ENCODE data around the gene DYRK2. TPM values are rescaled to one million over a fixed set of nuclear protein-coding genes. Genes with fewer than 3 reads are reported as not detected.
A peak's percentile ranks its signal among the peaks of the same experiment; 100 is the strongest.

The DYRK2 gene
- total and polyA plus RNA-seq, 2 experiments from 2014 or later, result 7.1 to 34.1 TPM

GRCh38 chr12:67632005-67632404, 16.5 kb upstream of the DYRK2 start:
- Histone ChIP-seq H4K20me1 (replicated peaks; ENCODE audit: insufficient read depth) (no peaks in the 10 kb centered on the region), H3K4me2 (no peak overlapping the region), H3K4me1 (ENCODE audit: insufficient read depth) (peaks cover 36% of the 10 kb centered on the region), H3K27ac (ENCODE audit: low read depth) (no peak overlapping the region), H2AFZ (no peak overlapping the region; the same call in 1 of the 2 replicates), H3K9me2 (ENCODE audit: insufficient read depth) (no peaks in the 10 kb centered on the region), H3K79me2 (replicated peaks; ENCODE audit: insufficient read depth) (no peaks in the 10 kb centered on the region), H3K27me3 (ENCODE audit: insufficient read depth) (no peaks in the 10 kb centered on the region), H3K36me3 (ENCODE audit: insufficient read depth) (no peaks in the 10 kb centered on the region), H3K4me3 (no peak overlapping the region), H3F3A (replicated peaks; ENCODE audit: low read depth) (no peaks in the 10 kb centered on the region)
- Mint-ChIP-seq H3K9me3 (no peaks in the 10 kb centered on the region), H3K27ac (no peak overlapping the region), H3K4me1 (peaks cover 50% of the 10 kb centered on the region), H3K4me3 (no peak overlapping the region), H3K27me3 (ENCODE audit: insufficient read depth, low read depth, poor library complexity) (peaks cover 8% of the 10 kb centered on the region), H3K36me3 (ENCODE audit: low read depth) (no peaks in the 10 kb centered on the region)
- ATAC-seq (peak; percentile 18; the same call in 1 of the 3 replicates), DNase-seq (ENCODE audit: low spot score) (no peak)
- TF ChIP-seq NANOG (IDR thresholded peaks at IDR 0.05; ENCODE audit: borderline replicate concordance) (no peak), JUNB (IDR thresholded peaks at IDR 0.05; ENCODE audit: unreplicated experiment) (no peak), ZNF114 (CRISPR knock-in tag; IDR thresholded peaks at IDR 0.05) (no peak), ETS1 (IDR thresholded peaks at IDR 0.05) (no peak), EZH2phosphoT487 (IDR thresholded peaks at IDR 0.05; ENCODE audit: unreplicated experiment) (no peak), POLR2AphosphoS5 (IDR thresholded peaks at IDR 0.05; ENCODE audit: low read depth) (no peak), EZH2 (IDR thresholded peaks at IDR 0.05; ENCODE audit: low read depth, unreplicated experiment) (no peak), STAT1 (IDR thresholded peaks at IDR 0.05; ENCODE audit: unreplicated experiment) (no peak)
- TF ChIP-seq, protein P1, sequence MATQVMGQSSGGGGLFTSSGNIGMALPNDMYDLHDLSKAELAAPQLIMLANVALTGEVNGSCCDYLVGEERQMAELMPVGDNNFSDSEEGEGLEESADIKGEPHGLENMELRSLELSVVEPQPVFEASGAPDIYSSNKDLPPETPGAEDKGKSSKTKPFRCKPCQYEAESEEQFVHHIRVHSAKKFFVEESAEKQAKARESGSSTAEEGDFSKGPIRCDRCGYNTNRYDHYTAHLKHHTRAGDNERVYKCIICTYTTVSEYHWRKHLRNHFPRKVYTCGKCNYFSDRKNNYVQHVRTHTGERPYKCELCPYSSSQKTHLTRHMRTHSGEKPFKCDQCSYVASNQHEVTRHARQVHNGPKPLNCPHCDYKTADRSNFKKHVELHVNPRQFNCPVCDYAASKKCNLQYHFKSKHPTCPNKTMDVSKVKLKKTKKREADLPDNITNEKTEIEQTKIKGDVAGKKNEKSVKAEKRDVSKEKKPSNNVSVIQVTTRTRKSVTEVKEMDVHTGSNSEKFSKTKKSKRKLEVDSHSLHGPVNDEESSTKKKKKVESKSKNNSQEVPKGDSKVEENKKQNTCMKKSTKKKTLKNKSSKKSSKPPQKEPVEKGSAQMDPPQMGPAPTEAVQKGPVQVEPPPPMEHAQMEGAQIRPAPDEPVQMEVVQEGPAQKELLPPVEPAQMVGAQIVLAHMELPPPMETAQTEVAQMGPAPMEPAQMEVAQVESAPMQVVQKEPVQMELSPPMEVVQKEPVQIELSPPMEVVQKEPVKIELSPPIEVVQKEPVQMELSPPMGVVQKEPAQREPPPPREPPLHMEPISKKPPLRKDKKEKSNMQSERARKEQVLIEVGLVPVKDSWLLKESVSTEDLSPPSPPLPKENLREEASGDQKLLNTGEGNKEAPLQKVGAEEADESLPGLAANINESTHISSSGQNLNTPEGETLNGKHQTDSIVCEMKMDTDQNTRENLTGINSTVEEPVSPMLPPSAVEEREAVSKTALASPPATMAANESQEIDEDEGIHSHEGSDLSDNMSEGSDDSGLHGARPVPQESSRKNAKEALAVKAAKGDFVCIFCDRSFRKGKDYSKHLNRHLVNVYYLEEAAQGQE (IDR thresholded peaks at IDR 0.05; ENCODE audit: unreplicated experiment), result no peak
- TF ChIP-seq, protein P2, sequence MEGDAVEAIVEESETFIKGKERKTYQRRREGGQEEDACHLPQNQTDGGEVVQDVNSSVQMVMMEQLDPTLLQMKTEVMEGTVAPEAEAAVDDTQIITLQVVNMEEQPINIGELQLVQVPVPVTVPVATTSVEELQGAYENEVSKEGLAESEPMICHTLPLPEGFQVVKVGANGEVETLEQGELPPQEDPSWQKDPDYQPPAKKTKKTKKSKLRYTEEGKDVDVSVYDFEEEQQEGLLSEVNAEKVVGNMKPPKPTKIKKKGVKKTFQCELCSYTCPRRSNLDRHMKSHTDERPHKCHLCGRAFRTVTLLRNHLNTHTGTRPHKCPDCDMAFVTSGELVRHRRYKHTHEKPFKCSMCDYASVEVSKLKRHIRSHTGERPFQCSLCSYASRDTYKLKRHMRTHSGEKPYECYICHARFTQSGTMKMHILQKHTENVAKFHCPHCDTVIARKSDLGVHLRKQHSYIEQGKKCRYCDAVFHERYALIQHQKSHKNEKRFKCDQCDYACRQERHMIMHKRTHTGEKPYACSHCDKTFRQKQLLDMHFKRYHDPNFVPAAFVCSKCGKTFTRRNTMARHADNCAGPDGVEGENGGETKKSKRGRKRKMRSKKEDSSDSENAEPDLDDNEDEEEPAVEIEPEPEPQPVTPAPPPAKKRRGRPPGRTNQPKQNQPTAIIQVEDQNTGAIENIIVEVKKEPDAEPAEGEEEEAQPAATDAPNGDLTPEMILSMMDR (conservative IDR thresholded peaks at IDR 0.05; ENCODE audit: low read depth in 2 of 2), result no peak

Measured in GM23338 (cell line).